Measurements from ENCODE around the gene RNF148.

- TF ChIP-seq, protein P1, sequence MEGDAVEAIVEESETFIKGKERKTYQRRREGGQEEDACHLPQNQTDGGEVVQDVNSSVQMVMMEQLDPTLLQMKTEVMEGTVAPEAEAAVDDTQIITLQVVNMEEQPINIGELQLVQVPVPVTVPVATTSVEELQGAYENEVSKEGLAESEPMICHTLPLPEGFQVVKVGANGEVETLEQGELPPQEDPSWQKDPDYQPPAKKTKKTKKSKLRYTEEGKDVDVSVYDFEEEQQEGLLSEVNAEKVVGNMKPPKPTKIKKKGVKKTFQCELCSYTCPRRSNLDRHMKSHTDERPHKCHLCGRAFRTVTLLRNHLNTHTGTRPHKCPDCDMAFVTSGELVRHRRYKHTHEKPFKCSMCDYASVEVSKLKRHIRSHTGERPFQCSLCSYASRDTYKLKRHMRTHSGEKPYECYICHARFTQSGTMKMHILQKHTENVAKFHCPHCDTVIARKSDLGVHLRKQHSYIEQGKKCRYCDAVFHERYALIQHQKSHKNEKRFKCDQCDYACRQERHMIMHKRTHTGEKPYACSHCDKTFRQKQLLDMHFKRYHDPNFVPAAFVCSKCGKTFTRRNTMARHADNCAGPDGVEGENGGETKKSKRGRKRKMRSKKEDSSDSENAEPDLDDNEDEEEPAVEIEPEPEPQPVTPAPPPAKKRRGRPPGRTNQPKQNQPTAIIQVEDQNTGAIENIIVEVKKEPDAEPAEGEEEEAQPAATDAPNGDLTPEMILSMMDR (IDR thresholded peaks at IDR 0.05), result no peak
- TF ChIP-seq POLR2A (IDR thresholded peaks at IDR 0.05) (no peak), POLR2AphosphoS5 (IDR thresholded peaks at IDR 0.05) (no peak), EP300 (IDR thresholded peaks at IDR 0.05) (no peak)
These were observed 49.0 kb downstream of the RNF148 start for GRCh38 chr7:122653685-122654084.

All from sigmoid colon (tissue), 4 donors.